ENCODE data around the gene VAV3. TPM values are rescaled to one million over a fixed set of nuclear protein-coding genes. Genes with fewer than 3 reads are reported as not detected.

Gene VAV3
- total RNA-seq, 4 donors from 2014 or later = 44.1 to 123 (median 111) TPM

DNA sequence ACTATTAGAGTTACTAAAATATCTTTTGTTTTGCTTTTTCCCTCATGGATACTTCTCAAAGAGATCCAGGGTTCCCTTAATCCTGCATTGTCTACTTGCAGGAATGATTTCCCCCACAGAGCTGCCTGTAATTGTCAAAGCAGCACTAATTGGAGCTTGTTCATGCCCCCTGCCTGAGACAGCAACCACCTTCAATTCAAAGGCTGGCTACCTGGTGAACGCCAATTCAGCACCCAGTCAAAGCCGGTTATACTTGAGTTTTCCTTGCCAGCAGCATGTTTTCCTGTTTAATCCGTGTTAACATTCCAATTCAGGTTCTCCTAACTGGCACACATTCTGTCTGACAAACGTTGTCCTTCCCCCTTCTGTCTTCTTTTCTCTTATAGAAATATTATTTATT, 441.2 kb downstream of the VAV3 start:
- intact Hi-C loops (cut with DNase I; ENCODE audit: low total_unique reads) (no loop called here), in situ Hi-C loops (cut with MboI; ENCODE audit: low pct_ligation_motif_present in 1 of 4, low pct_unique_long_range_greater_than_20kb in 1 of 4, low sequenced_read_pairs in 3 of 4) (loop anchor here in 1 of 4 donors (10.0 kb wide), 1 partner anchor 249 kb away; no protein-coding TSS in a partner anchor)
- 56 to 59% methylated on average over 4 of the region's 4 CpGs for WGBS, 2 donors (ENCODE audit: low coverage in 1 of 2)
- Histone ChIP-seq H3K36me3 (no peaks in the 10 kb centered on the region), H3K27ac (no peak overlapping the region), H3K4me1 (no peaks in the 10 kb centered on the region), H3K4me3 (no peak overlapping the region), H3K9me3 (no peaks in the 10 kb centered on the region), H3K27me3 (no peaks in the 10 kb centered on the region)
- TF ChIP-seq, protein P1, sequence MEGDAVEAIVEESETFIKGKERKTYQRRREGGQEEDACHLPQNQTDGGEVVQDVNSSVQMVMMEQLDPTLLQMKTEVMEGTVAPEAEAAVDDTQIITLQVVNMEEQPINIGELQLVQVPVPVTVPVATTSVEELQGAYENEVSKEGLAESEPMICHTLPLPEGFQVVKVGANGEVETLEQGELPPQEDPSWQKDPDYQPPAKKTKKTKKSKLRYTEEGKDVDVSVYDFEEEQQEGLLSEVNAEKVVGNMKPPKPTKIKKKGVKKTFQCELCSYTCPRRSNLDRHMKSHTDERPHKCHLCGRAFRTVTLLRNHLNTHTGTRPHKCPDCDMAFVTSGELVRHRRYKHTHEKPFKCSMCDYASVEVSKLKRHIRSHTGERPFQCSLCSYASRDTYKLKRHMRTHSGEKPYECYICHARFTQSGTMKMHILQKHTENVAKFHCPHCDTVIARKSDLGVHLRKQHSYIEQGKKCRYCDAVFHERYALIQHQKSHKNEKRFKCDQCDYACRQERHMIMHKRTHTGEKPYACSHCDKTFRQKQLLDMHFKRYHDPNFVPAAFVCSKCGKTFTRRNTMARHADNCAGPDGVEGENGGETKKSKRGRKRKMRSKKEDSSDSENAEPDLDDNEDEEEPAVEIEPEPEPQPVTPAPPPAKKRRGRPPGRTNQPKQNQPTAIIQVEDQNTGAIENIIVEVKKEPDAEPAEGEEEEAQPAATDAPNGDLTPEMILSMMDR (IDR thresholded peaks at IDR 0.05) = no peak
- TF ChIP-seq EP300 (IDR thresholded peaks at IDR 0.05; ENCODE audit: low read depth) = no peak
- TF ChIP-seq POLR2AphosphoS5 (IDR thresholded peaks at IDR 0.05) = no peak
- TF ChIP-seq POLR2A (IDR thresholded peaks at IDR 0.05) = no peak
- no peak for DNase-seq

DNA sequence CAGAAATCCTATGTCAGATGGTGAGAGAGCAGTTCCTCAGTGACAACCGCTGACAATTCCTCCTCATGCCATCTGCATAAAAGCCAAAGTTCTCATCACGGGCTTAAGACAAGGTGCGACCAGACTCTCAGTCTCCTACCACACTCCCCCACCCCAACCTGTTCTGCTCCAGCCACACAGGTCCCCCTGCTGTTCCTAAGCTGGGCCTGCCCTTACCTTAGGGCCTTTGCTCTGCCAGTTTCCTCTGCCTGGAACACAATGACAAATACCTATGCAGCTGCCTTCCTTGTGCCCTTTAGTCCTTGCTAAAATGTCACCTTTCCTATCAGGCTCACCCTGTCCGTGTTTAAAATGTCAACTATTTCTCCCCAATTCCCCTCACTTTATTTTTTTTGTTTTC, 441.9 kb downstream of the VAV3 start:
- in situ Hi-C loops (cut with MboI; ENCODE audit: low pct_ligation_motif_present in 1 of 4, low pct_unique_long_range_greater_than_20kb in 1 of 4, low sequenced_read_pairs in 3 of 4) = loop anchor here in 1 of 4 donors (10.0 kb wide), 1 partner anchor 248 kb away; no protein-coding TSS in a partner anchor
- no peaks in the 10 kb centered on the region for H3K4me1 ChIP-seq
- WGBS, 2 donors (ENCODE audit: low coverage in 1 of 2) = 68 to 71% methylated on average over 4 of the region's 4 CpGs
- no peak for DNase-seq
- intact Hi-C loops (cut with DNase I; ENCODE audit: low total_unique reads) = no loop called here
- TF ChIP-seq POLR2A (IDR thresholded peaks at IDR 0.05) (no peak), POLR2AphosphoS5 (IDR thresholded peaks at IDR 0.05) (no peak), EP300 (IDR thresholded peaks at IDR 0.05; ENCODE audit: low read depth) (no peak)
- TF ChIP-seq, protein P1 (IDR thresholded peaks at IDR 0.05) = no peak
- no peak overlapping the region for H3K4me3 ChIP-seq
- H3K9me3 ChIP-seq = no peaks in the 10 kb centered on the region
- H3K36me3 ChIP-seq = no peaks in the 10 kb centered on the region
- H3K27me3 ChIP-seq = no peaks in the 10 kb centered on the region
- H3K27ac ChIP-seq = no peak overlapping the region

Small RNA genes lying within 50 kb of the gene (small RNA-seq; reads per million reads assigned to genes)
- gene MIR7852 = 0 reads per million in 4 donors

Other genes starting within 250 kb of the VAV3 start
- 10 to 100 TPM; 56.5 to 83.0 (median 77.3) TPM for gene SLC25A24, start 235.2 kb upstream of the VAV3 start, total RNA-seq

Data from transverse colon (tissue), 4 donors.